ENCODE data around the gene TRIP10. TPM values are rescaled to one million over a fixed set of nuclear protein-coding genes. Genes with fewer than 3 reads are reported as not detected.

TRIP10 gene
- total RNA-seq, 1 donor from 2014 or later: 65.8 TPM

DNA sequence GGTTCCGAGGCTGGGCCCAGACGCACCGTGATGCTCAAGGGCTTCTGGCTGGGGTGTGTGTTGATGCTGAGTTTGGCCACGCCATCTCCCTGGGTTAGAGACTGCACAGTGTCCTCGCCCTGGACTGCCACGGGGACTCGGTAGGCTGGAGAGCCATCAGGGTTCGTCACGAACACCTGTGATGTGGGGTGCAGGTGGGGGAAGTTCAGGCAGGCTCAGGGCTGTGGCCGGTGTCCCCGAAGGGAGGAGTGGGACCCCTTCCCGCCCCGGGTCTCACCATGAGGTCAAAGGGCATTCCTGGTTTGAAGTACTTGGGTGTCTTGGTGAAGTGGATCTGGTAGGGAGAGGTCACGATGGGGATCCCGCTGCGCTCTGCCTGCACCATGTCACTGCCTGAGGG lies 27.2 kb upstream of the TRIP10 start:
- intact Hi-C loops (cut with DNase I): no loop called here
- peak; percentile 29 for DNase-seq

DNA sequence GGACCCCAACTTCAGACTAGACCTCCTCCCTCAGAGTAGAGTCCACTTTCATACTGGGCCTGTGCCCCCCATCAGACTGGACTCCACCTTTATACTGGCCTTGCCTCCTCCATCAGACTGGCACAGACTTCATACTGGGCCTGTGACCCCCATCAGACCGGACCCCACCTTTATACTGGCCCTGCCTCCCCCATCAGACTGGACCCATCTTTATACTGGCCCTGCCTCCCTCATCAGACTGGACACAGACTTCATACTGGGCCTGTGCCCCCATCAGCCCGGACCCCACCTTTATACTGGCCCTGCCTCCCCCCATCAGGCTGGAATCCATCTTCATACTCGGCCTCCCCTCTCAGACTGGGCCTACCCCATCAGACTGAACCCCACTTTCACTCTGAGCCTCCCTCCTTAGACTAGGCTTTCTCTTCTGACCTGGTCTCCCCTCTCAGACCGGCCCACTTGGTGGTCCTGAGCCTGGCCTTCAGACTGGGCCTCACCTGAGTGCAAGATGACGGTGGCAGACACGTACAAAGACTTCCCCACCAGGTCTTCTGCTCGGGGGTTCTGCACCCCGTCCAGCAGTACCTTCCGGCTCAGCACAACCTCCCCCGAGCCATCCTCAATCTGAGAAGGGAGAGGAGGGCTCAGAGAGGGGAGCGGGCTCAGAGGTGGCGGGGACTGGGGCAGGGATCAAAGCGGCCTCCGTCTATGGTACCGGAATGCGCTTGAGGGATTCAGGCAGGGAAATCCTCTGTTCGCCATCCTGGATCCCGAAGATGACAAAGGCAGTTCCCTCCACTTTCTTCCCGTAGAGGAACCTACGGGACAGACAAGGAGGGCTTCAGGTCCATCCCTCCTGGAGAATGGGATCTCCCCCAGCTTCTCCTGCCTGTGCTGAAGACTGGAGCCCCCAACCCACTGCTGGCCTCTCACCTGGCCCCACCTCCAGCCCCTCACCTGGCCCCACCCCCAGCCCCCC lies 26.5 kb upstream of the TRIP10 start:
- no peak overlapping the region for H3K27ac ChIP-seq
- H3K9me3 ChIP-seq: no peaks in the 10 kb centered on the region
- no peak overlapping the region for H3K4me3 ChIP-seq
- ATAC-seq (no peak), DNase-seq (peak; percentile 30)
- no peak for TF ChIP-seq CTCF (IDR thresholded peaks at IDR 0.05)
- peaks cover 3% of the 10 kb centered on the region for H3K27me3 ChIP-seq (ENCODE audit: low read depth)
- peaks cover 48% of the 10 kb centered on the region for H3K36me3 ChIP-seq
- intact Hi-C loops (cut with DNase I): no loop called here
- H3K4me1 ChIP-seq: no peaks in the 10 kb centered on the region

More for the DNA sequence above, 27.2 kb upstream of the TRIP10 start:
- TF ChIP-seq CTCF (IDR thresholded peaks at IDR 0.05): no peak
- peaks cover 3% of the 10 kb centered on the region for H3K27me3 ChIP-seq (ENCODE audit: low read depth)
- no peaks in the 10 kb centered on the region for H3K4me1 ChIP-seq
- peaks cover 49% of the 10 kb centered on the region for H3K36me3 ChIP-seq
- no peaks in the 10 kb centered on the region for H3K9me3 ChIP-seq
- no peak overlapping the region for H3K4me3 ChIP-seq
- no peak overlapping the region for H3K27ac ChIP-seq
- ATAC-seq: peak in 1 of 2 donors; percentile 6

- no peak overlapping the region for H3K27ac ChIP-seq
- no peak for TF ChIP-seq CTCF (IDR thresholded peaks at IDR 0.05)
- ATAC-seq (no peak), DNase-seq (peak; percentile 42)
- H3K36me3 ChIP-seq: peaks cover 46% of the 10 kb centered on the region
- H3K4me1 ChIP-seq: no peaks in the 10 kb centered on the region
- H3K4me3 ChIP-seq: no peak overlapping the region
- intact Hi-C loops (cut with DNase I): no loop called here
- H3K9me3 ChIP-seq: no peaks in the 10 kb centered on the region
- H3K27me3 ChIP-seq (ENCODE audit: low read depth): peaks cover 3% of the 10 kb centered on the region
Measured at GRCh38 chr19:6713773-6714692, 25.4 kb upstream of the TRIP10 start.

- no peak for ATAC-seq
- Histone ChIP-seq H3K27me3 (ENCODE audit: low read depth) (no peaks in the 10 kb centered on the region), H3K9me3 (no peaks in the 10 kb centered on the region), H3K4me1 (no peaks in the 10 kb centered on the region), H3K36me3 (peaks cover 40% of the 10 kb centered on the region), H3K4me3 (no peak overlapping the region), H3K27ac (no peak overlapping the region)
- DNase-seq: peak; percentile 6
- intact Hi-C loops (cut with DNase I): no loop called here
- no peak for TF ChIP-seq CTCF (IDR thresholded peaks at IDR 0.05)
Measured at GRCh38 chr19:6714749-6715555, 24.5 kb upstream of the TRIP10 start.

- Histone ChIP-seq H3K9me3 (no peaks in the 10 kb centered on the region), H3K36me3 (peaks cover 32% of the 10 kb centered on the region), H3K27ac (no peak overlapping the region), H3K4me1 (peaks cover 14% of the 10 kb centered on the region), H3K4me3 (no peak overlapping the region), H3K27me3 (ENCODE audit: low read depth) (no peaks in the 10 kb centered on the region)
- ATAC-seq: no peak
- no peak for TF ChIP-seq CTCF (IDR thresholded peaks at IDR 0.05)
- intact Hi-C loops (cut with DNase I): no loop called here
- no peak for DNase-seq
Measured at GRCh38 chr19:6716610-6716970, 22.9 kb upstream of the TRIP10 start.

Measured in lower lobe of right lung (tissue), 2 donors.